HG02571 (cell line): ENCODE measurements around the gene ACE.

Source experiments
- ATAC-seq: cut with Tn5 transposase; IDR thresholded peaks from one replicate; pipeline ENCODE4 v1.9.1; 2021; ENCODE audit warnings: mild to moderate bottlenecking, moderate library complexity; ENCODE audit not compliant: unreplicated experiment

Gene ACE

DNA sequence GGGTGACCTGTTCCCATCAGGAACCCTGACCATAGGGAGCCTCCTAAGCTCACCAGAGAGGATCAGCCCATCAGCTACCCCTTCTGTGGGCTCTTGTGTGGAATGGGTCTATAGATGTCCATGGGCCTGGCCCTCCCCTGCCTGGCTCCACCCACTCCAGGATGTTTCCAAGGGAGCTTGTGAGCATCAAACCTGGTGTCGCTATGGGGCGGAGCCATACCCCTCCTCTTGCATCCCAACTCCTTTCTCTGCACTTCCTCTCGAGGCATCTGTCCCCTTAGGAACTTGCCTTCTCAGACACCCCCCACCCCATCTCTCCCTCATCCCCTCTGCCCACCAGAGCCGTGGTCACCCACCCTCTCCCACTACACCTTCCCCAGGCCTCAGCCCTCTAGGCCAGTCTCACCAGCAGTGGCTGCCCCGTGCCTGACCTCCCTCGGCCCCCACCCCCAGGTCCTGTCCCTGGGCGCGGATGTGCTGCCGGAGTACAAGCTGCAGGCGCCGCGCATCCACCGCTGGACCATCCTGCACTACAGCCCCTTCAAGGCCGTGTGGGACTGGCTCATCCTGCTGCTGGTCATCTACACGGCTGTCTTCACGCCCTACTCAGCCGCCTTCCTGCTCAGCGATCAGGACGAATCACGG, 56.7 kb downstream of the ACE start:
- no peak for ATAC-seq

DNA sequence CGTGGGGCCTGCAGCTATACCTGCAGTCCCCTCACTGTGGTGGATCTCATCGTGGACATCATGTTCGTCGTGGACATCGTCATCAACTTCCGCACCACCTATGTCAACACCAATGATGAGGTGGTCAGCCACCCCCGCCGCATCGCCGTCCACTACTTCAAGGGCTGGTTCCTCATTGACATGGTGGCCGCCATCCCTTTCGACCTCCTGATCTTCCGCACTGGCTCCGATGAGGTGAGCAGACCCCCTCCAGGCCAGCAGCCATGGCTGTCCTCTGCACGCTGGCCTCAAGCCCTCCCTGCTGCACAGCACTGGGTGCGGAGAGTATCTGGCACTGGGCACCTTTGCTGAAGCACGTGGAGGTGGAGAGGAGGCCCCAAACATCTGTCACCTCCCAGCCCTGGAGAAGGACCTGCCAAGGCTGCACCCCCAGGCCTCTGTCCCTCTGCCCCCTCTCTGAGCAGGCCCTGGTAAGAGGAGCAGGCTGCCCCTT, 57.3 kb downstream of the ACE start:
- ATAC-seq: no peak

DNA sequence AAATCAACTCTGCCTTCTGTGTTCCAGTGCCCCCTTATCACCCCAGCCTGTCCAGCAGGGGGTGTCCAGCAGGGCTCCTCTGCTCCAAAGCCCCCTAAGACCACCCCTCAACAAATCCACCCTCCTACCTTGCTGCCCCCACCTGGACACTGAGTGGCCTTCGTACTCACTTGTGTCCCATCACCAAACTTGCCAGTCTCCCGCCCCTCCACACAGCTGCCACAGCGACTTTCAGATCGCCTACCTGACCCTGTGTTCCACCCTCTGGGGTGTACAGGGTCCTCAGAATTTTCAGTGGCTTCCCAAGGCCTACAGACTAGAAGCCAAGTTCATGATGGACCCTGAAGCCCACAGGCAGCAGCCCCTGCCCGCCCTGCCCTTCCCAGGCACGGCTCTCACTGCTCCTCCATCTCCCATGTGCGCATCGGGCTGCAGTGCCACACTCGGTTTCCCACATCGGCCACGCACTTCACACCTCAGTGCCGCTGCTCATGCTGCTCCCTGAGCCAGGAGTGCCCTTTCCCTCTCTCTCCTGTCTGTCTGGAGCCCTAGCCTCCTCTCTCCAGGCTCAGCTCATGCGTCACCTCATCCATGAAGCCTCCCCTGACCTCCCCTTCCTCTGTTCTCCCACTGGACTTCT, 58.1 kb downstream of the ACE start:
- ATAC-seq: no peak

DNA sequence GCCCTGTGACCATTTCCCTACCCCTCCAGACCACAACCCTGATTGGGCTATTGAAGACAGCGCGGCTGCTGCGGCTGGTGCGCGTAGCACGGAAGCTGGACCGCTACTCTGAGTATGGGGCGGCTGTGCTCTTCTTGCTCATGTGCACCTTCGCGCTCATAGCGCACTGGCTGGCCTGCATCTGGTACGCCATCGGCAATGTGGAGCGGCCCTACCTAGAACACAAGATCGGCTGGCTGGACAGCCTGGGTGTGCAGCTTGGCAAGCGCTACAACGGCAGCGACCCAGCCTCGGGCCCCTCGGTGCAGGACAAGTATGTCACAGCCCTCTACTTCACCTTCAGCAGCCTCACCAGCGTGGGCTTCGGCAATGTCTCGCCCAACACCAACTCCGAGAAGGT, 58.8 kb downstream of the ACE start:
- no peak for ATAC-seq

DNA sequence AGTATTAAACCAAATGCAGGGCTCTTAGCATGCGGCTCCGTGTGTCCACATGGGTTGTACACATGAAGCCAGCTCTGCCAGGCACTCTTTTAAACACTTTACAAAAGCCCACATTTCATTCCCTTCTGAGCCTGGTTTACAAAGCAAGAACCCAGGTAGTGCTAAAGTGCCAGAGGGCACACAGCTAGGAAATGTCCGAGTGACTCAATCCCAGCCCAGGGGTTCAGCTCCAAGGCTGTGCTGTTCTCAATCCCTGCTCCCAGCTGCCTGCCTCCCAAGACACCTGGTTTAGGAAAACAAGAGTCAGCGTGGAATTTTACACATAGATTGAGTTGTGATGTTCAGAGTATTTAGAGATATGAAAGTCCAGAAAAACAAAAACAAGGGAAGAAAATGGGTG, 60.1 kb downstream of the ACE start:
- ATAC-seq: no peak

DNA sequence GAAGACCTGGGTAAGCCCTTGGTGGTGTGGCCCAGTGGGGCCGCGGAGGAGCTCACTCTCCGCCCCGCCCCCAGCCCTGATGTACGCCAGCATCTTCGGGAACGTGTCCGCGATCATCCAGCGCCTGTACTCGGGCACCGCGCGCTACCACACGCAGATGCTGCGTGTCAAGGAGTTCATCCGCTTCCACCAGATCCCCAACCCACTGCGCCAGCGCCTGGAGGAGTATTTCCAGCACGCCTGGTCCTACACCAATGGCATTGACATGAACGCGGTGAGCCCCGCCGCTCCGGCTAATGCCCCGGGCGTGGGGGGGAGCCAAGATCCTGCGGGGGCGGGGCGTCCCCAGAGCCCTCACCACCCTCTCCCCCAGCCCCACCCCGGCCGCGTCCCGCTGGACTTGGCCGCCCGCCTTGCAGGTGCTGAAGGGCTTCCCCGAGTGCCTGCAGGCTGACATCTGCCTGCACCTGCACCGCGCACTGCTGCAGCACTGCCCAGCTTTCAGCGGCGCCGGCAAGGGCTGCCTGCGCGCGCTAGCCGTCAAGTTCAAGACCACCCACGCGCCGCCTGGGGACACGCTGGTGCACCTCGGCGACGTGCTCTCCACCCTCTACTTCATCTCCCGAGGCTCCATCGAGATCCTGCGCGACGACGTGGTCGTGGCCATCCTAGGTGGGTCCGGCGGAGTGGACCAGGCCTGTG, 61.3 kb downstream of the ACE start:
- ATAC-seq: no peak

DNA sequence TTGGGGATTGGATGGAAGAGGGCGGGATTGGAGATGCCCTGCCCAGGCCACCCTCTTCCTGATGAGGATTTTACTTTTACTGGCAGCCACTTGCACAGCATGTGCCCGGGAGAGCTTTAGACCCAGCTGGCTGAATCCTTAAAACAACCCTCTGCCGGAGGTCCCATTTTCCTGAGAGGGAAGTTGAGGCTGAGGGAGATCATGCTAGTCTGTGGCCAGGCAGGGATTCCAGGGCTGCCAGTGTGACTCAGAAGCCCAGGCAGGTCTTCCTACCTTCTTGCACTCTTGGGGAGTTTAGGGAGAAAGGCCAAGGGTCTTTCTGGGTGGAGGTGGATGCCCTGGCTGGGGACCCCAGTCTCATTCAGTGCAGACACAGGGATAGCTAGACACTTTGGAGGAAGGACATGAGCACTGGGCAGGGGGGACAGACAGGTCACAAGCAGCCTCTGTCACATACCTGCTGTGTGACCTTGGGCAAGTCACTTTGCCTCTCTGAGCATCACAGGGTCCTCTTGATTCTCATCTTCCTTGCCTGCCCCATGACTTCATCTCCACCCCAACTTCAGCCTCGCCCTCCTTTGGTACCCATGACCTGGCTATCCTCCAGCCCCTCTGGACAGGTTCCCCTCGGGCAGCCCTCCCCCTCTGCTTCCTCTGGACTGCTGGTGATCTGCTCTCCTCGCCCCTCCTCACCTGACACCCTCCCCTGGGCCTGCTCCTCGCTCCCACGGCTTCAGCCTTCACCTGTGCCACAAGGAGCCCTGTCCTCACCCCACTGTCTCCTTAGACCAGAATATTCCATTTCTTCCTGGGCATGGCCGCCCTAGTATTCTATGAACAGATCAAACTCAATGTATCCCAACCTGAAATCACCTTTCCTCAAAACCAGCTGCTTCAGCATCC, 62.1 kb downstream of the ACE start:
- no peak for ATAC-seq

DNA sequence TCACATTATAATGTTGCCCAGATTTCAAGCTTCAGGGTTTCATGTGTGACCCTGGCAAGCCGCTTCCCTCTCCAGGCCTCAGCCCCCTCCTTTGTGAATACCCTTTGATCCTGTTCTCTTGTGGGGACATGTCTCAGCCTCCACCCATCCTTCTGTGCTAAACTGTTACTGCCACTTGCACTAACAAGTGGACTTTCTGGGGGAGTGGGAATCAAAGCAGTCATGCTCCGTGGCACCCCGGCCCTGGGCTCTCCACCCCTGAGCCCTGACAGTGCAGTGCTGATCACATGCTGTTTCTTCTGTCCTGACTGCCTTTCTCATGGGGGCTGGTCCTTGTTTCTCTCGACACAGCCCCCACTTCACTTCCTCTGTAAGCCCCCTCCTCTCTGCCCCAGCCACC, 63.7 kb downstream of the ACE start:
- no peak for ATAC-seq

DNA sequence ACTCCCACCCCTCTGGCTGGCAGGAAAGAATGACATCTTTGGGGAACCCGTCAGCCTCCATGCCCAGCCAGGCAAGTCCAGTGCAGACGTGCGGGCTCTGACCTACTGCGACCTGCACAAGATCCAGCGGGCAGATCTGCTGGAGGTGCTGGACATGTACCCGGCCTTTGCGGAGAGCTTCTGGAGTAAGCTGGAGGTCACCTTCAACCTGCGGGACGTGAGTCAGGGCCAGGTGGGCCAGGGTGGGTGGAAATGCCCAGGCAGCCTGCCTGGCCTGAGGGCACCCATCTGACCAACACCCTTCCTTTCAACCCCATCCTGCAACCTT, 65.3 kb downstream of the ACE start:
- ATAC-seq: no peak

DNA sequence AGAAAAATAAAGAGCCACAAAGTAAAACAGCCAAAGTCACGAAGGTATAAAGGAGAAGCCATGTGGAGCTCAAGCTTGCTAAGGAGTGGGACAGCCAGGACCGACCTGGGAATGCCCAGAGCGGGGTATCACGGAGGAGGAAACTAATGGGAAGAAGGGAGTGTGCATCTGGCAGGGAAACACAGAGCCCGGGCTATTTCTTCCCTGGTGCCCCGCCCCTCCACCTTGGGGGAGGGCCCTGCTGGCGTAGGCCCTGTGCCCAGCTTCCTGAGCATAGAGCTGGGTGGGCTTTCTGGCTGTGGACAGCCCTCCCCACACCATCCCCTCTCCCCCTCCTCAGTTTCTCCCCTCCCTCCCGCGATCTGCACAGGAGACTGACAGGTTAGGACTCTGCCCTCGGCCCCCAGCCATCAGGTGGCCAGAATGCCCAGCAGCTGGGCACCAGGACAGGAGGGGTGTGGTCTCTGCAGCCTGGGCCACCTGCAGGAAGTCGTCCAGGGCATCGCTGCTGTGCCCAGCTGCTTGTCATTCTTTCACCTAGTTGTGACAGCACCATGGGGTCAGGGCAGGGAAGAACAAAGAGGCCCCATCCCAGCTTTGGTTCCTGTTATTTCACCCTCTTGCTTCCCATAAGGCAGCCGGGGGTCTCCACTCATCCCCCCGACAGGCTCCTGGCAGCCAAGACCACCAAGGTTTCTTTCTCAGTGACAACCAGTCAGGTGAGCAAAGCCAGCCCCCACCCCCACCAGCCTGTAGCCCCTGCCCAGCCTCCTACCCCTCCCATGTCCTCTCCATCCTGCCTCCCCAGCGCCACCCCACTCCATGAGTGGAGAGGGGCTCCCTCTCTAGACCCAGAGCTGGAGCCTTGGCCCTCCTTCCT, 66.3 kb downstream of the ACE start:
- no peak for ATAC-seq

DNA sequence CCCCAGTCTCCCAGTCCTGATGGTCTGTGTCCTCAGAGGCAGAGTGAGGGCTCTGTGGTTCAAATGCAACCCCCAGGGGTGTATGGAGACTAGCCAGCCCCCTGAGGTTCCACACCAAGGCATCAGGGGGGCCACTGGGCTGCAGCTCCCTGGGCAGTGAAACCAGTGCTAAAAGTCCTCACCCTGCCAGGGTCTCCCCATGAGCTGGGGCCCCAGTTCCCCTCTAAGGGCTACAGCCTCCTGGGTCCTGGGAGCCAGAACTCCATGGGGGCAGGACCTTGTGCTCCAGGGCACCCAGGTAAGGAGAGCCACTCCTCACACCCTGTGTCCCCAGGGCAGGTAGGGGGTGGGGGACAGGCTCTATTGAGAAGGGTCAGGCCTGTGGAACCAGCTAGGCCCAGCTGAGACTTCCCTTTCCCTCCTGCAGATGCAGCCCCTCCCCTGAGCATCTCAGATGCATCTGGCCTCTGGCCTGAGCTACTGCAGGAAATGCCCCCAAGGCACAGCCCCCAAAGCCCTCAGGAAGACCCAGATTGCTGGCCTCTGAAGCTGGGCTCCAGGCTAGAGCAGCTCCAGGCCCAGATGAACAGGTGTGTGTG, 67.1 kb downstream of the ACE start:
- ATAC-seq: no peak

DNA sequence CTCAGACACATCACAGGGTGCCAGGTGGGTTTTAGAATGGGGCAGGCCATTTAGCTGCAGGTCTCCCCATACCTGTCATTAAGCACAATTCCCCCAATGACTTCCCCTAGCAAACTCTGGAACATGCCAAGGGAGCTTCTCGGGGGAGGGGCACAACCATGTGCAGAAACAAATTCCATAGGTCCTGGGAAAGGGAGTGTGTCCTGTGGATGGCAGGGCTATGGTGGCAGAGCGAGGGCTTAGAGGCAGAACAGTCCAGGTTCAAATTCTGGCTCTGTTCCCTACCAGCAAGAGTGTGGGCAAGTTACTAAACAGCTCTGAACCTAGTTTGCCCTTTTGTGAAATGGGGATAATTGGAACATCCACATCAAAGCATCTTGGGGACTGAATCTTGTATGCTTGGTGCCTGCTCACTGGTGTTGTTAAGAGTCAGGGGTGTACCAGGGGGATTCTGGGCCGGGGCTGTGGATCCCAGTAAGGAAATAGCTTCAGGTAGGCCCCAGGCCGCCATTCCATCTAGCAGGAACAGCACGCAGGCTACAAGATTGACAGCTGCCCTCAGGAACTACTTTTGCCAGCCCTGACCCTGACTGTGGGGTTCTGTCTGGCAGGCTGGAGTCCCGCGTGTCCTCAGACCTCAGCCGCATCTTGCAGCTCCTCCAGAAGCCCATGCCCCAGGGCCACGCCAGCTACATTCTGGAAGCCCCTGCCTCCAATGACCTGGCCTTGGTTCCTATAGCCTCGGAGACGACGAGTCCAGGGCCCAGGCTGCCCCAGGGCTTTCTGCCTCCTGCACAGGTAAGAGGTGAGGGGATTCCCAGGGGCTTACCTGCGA, 67.8 kb downstream of the ACE start:
- ATAC-seq: no peak

DNA sequence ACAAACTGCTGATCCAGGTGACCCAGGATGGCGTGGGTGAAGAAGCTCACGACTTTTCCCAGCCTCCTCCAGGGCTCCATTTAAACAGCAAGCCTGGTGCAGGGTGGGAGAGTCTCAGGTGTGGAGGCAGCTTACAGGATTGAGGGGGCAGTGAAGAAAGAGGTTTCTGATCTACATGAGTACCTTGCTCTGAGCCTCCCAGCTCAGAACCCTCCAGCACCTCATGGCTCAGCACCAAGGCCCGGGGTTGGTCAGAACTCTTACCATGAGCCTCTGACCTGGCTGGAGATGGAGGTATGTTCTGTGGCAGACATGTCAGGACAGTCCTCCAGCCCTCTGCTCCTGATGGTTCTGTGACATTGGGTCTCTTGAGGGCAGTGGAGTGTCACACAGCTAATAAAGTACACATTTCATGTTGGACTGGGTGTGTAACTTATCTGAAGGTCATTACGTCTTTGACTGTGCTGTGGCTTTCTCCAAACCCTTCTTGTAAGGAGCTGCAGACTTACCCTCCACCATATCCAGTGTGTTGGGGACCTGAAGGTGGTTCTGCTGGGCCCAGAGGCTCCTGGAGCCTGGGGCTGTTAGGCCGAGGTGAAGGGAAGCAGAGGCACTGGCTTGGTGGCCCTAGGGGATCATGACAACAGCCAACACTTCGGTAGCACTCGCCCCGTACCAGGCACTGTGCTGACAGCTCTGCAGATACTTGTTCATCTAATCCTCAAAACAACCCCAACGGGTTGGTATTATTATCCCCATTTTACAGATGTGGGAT, 69.6 kb downstream of the ACE start:
- ATAC-seq: no peak

DNA sequence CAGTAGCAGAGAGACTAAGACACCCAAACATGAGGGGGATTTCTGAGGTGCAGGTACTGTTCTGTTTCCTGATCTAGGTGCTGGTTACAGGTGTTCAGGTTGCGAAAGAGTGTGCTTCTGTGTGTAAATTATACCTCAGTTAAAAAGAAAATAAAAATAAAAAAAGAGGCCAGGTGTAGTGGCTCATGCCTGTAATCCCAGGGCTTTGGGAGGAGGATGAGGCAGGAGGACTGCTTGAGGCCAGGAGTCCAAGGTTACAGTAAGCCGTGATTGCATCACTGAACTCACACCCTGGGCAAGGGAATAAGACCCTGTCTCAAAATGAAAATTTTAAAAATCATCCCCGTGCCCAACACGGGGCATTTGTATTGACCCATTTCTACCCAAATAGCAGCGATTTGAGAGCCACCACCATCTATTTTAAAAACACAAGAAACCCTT, 70.2 kb downstream of the ACE start:
- ATAC-seq: no peak
